Activated CD8-positive, alpha-beta memory T cell treated with anti-CD3 and anti-CD28 coated beads, Interleukin-2, amount 50 U/mL, for 4 hours (primary cell): ENCODE results near the gene HEATR5B.
A peak's percentile ranks its signal among the peaks of the same experiment; 100 is the strongest.

ENCODE experiments used
- DNase-seq: peaks from one replicate; pipeline ENCODE4 v3.0.0-alpha.2; 2020

Gene HEATR5B

DNA sequence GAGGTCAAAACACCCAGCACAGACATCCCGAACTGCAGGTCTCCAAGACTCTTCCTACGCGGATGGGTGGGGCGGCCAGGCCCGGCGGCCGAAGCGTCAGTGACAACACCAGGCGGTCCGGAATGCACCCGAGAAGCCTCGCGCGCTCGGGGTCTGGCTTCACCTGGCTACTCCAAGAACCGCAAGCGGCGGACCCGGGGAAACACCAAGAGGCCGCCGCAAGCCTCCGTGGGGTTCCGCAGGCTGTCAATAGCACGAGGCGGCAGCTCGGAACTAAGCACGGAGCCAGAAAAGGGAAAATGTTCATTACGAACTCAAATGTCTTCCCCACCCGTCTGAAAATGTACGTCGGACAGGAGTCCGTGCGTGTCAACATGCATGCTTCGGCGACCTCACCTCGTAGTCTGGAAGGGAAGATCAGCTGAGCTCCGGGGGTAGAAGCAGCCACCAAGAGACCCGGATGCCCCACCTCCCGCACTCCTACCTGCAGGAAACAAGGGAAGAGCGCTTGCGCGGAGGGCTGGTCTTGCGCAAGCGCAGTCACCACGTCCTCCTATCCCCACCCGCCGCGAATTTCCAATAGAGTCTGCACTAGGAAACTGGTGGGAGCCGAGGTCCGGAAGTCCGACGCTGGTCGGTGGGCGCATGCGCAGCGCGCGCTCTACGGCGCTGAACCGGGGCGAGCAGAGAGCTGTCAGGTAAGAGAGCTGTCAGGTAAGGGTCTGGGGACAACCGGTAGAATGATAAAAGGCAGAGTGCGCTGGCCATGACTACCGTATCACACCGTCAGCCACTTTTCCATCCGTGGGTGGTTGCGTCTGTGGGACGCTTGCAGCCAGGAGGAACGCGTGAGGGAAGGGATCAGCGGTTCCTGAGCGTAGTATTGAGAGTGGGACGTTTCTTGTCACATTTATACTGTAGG is at the start of gene HEATR5B, which contains the start of gene GPATCH11:
TSS of gene HEATR5B (minus strand) at position 500 of the 922 bp plus-strand sequence. CDS start 958 bp downstream, outside the sequence.
TSS of gene GPATCH11 (plus strand) at position 646 of the 922 bp plus-strand sequence. CDS start 3,864 bp downstream, outside the sequence.
- peak; percentile 90 for DNase-seq

DNA sequence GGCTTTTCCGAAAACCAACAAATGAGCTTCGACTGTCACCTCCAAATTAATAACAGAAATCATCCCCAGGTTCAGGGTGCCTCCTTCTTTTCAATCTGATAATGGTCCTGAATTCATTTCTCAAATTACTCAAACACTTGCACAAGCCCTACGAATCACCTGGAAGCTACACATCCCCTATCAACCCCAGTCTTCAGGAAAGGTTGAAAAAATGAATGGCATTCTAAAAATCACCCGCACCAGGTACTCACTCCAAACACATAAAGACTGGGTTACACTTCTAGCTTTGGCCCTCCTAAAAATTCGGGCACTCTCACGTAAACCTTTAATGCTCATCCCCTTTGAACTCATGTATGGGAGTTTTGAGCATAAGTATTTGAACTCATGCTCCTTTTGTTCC is 48.7 kb upstream of the HEATR5B start:
- DNase-seq: no peak

DNA sequence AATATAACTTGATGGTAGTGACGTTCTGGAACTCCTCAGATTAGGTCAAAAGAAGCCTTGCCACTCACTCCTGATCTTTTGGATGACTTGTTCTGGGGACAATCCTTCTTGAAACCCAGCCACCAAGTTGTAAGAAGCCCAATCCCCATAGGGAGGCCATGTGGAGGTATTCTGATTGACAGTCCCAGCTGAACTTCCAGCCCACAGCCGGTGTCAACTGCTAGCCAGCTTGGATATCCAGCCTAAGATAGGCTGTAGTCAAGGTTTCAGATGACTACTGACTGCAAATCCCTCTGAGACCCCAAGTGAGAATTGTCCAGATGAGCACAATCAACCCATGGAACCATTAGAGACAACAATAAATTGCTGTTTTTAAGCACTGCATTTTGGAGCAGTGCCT is 41.2 kb upstream of the HEATR5B start:
- DNase-seq: no peak

DNA sequence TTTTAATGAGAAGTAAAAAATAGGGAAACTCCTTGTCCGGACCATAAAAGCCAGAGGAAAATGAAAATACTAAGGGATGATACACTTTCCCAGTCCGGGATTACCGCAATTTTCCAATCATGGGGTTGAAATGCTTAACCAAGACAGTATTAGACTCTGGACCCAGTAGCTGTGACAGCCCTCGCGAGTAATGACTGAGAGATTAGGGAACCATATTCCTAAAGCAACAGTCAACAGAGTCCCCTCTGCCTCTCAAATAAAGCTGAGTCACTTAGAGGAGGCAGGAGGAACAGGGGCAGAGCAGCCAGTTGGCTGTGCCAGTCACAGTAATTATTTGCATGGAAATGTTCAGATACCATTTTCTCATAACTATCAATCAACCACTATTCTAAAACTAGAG is 35.0 kb upstream of the HEATR5B start:
- no peak for DNase-seq

DNA sequence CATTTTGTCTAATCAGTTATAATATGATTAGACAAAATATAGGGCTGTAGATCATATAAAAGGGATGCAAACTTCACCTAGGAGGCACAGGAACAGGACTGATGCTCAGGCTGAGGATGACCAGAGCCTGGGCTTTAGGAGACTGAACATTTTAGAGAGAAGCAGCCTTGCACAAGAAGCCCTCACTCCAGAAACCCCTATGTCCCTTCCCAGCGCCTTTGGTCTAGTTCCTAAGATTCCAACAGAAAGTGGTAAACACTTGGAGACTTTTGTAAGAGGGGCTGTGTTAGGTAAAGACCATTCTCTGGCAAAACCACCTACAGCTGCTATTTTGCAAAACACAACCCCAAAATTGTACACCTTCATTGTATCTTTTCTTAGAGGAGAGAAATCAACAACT is 33.4 kb upstream of the HEATR5B start:
- DNase-seq: no peak

DNA sequence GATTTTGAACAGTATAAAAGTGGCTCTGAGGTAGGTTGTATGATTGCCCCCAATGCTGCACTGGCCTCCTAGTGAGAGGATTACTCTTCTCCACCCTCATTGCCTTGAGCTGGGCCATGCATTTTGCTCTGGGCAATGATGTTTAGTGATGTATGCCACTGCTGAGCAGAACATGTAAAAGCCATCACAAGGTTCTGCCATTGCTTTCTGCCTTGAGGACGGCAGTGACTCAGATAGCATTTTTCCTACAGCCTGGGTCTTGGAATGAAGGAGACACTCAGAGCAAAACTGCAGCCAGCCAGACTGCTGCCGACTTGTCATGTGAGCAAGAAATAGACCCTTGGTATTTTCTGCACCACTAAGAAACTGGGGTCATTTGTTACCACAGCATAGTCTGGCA is 27.8 kb upstream of the HEATR5B start:
- DNase-seq: no peak

DNA sequence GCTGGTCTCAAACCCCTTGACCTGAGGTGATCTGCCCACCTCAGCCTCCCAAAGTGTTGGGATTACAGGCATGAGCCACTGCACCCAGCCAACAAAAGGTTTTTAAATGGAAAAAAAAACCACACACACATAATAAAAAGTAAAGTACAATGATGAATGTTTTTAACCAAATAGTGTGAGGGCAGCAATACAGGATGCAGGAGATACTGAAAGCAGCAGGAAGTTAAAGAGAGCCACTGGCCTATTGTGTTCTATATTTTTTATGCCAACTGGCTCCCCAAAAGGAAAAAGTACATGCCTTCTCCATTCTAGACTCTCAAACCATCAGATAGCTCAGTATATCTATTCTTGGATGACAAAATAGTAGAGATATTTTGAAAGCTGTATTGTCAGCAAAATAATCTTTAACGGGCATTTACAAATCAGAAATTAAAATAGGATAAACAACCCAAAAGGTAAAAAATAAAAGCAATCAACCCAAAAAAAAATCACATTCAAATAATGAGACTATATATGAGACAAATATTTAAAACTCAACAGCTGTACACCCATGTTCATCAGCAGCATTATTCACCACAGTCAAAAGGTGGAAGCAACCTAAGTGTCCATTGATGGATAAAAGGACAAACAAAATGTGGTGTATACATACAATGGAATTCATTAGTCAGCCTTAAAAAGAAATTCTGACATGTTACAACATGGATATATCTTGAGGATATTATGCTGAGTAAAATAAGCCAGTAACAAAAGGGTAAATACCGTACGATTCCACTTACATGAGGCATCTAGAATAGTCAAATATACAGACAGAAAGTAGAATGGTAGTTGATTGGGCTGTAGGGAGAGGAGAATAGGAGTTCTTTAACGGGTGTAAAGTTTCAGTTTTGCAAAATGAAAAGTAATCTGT is 26.4 kb upstream of the HEATR5B start:
- no peak for DNase-seq

DNA sequence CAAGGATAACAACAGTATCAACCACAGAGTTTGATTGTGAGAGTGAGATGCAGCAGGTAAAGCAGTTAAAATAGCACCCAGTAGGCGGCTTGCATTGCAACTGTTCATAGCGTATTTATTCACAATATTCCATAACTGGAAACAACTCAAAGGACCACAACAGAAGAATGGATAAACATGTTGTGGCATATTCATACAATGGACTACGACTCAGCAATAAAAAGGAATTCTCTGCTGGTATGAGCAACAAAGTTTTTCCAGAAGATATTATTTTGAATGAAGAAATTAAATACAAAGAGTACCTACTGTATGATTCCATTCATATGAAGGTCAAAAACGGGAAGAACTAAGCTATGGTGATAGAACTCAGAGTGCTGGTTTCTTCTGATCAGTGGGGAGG is 25.4 kb upstream of the HEATR5B start:
- no peak for DNase-seq

DNA sequence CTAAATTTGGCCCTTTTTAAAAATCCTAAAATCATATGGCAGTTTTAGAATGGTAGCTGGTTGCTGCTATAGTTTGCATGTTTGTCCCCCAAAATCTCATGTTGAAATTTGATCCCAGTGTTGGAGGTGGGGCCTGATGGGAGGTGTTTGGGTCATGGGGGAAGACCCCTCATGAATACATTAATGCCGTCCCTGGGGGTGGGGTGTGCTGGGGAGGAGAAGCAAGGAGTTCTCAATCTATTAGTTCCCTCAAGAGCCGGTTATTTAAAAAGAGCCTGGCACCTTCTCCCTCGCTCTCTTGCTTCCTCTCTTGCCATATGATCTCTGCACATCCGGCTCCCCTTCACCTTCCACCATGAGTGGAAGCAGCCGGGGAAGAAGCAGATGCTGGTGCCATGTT is 21.0 kb upstream of the HEATR5B start:
- DNase-seq: no peak

DNA sequence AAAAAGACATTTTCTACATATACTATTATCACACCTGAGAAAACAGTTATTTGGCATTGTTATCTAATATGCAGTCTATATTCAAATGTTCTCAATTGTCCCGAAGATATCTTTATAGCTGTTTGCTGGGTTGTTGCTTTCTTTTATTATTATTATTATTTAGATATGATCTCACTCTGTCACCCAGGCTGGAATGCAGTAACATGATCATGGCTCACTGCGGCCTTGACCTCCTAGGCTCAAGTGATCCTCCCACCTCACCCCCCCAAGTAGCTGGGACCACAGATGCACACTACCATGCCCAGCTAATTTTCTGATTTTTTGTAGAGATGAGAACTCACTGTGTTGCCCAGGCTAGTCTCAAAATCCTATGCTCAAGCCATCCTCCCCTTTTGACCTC is 20.0 kb upstream of the HEATR5B start:
- DNase-seq: no peak

DNA sequence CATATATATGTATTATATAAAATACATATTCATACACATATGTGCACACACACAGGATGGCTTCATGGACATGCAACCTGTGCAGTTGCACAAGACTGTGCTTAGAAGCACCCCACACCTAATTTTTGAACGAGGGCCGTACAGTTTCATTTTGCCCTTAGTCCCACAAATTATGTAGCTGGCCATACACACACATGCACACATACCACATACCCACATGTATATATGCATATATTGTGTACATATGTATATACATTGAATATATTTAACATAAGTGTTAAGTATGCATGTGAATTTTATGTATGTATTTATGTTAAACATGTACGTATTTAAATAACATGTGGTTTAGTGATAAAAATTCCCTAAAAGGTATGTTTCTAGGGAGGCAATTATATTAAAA is 18.4 kb upstream of the HEATR5B start:
- DNase-seq: no peak

DNA sequence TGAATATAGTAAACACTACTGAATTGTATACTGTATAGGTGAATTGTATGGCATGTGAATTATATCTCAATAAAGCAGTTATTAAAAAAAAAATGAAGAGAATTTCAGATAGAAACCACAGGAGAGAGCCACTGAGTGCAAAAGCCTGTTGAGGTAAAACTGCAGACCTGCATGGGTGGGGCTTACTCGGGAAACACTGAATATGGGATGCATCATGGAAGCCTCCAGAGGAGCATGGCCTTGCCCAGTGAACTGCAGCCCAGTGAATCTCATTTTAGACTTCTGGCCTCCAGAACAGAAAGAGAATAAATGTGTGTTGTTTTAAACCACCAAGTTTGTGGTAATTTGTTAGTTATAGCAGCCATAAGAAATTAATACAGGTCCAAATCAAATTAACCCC is 15.9 kb upstream of the HEATR5B start:
- DNase-seq: no peak

DNA sequence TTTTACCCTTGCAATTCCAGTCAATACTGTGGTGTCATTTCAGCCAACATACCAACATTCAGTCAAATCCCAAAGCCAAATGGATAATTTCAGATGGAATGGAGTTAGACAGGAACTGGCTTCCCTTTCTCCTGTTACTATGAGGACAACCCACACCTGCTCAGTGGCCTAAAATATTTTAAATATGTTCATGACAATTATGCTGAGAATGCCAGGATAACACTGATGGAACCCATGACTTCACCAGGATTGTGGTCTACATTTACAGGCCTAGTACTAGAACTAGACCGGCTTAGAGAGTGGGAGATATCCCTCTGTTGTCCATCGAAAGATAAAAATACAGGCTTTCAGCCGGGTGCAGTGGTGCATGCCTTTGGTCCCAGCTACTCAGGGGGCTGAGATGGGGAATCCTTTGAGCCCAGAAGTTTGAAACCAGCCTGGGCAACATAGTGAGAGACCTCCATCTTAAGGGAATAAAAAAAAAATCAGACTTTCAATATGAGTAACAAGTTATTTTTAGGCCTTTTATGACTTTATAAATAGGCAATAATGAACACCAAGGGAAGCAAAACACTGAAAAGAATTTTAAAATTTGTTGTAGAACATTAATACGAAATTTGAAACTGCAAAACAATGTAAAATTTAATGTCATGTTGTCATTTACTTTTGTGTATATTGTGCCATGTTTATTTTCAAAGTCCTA is 14.4 kb upstream of the HEATR5B start:
- no peak for DNase-seq

DNA sequence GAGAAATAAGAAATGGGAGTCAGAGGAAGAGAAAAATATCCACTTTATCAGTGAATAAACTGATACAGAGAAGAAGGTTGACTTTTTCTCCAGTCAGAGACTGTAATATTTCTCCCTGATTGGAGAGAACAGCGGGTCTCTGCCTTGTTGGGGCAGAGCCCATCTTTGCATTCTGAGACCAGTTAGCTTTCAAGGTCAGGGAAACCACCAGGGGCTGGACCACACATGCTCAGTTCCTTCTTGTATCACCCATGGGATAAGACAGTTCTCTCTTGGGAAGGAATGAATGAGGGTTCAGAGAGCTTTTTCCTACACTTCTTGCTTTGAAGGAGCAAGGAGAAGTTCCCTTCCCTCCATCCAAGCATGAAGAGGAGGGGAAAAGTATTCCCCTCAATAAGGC is 12.4 kb upstream of the HEATR5B start:
- no peak for DNase-seq

DNA sequence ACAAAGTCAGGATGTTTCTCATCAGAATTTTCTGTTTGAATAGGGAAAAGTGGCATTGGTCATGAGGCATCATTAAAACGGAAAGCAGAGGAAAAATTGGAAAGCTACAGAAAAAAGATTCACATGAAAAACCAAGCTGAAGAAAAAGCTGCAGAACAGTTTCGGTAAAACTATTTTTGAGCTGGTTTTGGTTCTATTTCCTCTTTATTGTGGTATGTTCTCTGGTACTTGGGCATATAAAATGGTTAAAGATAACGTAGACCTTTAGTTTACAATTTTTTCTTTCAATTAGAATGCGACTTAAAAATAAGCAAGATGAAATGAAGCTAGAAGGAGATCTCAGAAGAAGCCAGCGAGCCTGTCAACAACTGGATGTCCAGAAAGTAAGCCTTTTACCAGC is 7.7 kb upstream of the HEATR5B start:
- DNase-seq: no peak

DNA sequence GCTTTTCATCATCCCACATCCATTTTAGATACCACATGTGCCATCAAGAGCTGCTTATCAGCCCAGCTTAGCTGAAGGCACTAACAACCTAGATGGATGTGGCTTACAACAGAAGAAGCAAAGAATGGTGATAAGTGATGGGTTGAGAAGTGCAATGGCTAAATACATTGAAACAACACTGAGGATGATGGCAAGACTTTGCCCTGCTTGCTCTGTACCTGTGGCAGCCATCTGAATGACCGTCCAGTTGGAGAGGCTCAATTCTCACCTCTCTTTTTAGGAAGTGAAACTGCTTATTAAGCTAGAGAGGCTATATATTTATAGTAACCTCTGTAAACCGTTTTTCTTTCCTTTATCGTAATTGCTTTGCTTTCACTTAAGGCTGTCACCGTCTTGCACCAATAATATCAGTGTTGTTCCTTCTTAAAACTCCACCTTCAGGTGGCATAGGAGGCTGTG is 5.9 kb upstream of the HEATR5B start:
- DNase-seq: no peak

DNA sequence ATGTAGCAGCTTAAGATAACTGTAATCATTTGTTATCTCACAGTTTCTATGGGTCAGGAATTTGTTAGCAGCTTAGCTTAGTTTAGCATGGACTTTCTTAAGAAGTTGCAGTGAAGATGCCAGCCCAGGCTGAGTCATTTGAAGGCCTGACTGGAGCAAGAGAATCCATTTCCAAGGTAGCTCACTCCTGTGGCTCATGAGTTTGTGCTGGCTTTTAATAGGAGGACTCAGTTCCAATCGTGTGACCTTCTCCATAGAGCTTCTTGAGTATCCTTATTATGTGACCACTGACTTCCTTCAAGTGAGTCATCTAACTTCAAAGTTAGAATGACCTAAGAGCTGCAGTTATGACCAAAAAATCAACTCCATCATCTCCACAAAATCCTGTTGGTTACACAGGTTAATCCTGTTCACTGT is 1.6 kb upstream of the HEATR5B start:
- no peak for DNase-seq

DNA sequence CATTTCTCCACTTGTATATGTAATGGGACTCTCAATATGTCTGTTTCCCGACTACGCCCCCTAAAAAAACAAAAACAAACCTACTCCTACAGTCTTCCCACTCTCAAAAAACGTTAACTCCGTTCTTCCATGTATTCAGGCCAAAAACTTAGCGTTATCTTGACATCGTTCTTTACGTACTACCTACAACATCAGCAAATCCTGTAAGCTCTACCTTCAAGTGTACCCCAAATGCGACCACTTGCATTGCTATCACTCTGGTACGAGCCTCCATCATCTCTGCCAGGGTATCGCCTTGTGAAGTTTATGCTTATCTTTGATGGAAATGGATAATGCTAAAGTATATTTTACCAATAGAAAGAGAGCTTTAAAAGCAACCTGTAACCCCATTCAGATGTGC is 625 bp upstream of the HEATR5B start:
- no peak for DNase-seq

DNA sequence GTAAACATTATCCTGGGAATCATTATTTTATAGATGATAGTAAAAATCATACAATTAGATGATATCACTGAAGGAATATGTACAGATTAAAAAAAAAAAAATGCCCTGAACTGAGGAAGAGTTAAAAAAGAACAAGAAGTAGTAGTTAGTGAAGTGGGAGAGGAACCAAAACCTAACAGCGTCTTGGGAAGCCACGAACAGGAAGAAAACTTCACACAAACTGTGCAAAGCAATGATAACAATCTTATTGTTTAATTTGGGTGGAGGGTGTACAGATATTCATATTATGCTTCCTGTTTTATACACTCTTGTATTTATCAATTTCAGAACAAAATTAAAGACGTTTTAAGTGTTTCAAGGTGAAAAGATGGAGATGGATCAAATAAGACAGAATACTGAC is 3.5 kb downstream of the HEATR5B start:
- no peak for DNase-seq

DNA sequence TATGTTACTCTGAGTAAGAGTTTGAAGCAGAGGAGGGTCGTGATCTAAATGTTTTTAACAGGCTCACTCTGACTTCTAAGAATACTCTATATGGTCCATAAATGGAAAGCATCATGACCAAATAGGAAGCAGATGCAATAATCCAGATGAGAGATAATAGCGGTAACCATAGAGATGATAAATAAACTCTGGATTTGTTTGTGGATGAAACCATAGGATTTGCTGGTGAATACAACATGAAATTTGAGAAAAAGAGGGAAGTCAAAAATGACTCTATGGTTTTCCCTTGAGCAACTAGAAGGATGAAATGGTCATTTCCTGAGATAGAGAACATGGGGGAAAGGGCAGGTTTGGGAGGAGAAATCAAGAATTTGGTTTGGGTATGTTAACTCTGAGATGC is 3.9 kb downstream of the HEATR5B start:
- DNase-seq: no peak

DNA sequence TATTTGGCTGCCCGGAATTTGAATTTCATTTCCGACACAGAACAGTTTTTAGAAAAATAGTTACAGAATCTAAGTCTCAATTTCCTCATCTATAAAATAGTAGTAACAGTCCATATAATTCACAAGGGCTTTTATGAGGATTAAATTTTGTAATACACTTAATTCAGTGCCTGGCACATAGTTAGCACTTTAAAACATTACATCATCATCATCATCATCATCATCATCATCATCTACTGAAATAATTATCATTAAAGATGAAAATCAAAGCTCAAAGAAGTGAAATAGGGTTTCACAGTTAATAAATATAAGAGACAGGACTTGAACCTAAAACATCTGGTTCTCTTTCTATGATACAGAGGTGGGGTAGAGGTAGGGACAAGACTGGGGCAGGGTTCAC is 13.2 kb downstream of the HEATR5B start:
- DNase-seq: no peak

DNA sequence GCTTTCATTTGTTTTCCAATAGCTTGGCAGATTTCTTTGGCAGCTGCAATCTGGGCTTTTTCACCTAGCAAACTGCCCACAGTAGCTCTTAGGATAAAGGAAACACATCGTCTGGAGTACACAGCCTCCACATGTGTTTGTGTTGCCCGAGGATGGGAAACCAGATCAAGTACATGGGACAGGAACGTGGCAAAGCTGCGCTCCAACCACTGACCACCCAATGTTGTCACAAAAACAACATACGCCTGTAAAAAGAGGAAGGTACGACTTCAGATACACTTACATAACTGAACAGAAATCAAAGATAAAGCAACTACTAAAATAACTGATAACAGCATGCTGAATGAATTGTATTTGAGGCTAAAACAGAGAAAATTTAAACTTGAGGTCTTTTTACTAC is 15.5 kb downstream of the HEATR5B start:
- DNase-seq: no peak

DNA sequence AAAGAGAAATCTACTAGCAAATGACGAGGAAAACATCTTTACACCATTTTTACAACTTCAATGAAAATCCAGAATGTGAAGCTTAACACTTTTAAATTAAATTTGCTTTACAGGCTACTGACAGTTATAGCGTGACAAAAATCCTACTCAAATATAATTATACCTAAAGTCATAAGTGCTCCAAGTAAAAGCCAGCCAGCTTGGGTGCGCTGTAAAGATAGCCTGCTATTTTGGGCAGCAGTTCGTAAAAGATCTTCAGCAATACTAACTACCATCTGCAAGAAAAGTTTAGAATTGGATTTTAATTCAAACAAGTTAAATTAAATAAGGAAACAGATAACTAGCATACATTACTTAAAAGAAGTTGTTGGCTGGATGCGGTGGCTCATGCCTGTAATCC is 22.4 kb downstream of the HEATR5B start:
- DNase-seq: no peak
